ENCODE data around the gene IL22RA1. TPM values are rescaled to one million over a fixed set of nuclear protein-coding genes. Genes with fewer than 3 reads are reported as not detected.

Gene IL22RA1
- total and polyA plus RNA-seq, 8 donors = 0.43 to 4.1 (median 1.8) TPM; not detected in 1

GRCh38 chr1:24147816-24148215, 4.9 kb upstream of the IL22RA1 start:
- intact Hi-C loops (cut with DNase I; ENCODE audit: low total_unique reads) = no loop called here
- peaks cover 15 to 29% (median 24%) of the 10 kb centered on the region in 4 donors for H3K4me1 ChIP-seq
- H3K36me3 ChIP-seq = no peaks in the 10 kb centered on the region
- 65 to 77% (median 73%) methylated on average over 5 to 6 of the region's 6 CpGs for WGBS, 5 donors
- DNase-seq = no peak
- TF ChIP-seq POLR2A (IDR thresholded peaks at IDR 0.05) (no peak), EP300 (IDR thresholded peaks at IDR 0.05) (no peak), CTCF (IDR thresholded peaks at IDR 0.05) (no peak), POLR2AphosphoS5 (IDR thresholded peaks at IDR 0.05) (no peak)
- H3K9me3 ChIP-seq = no peaks in the 10 kb centered on the region
- H3K4me3 ChIP-seq = no peak overlapping the region
- peaks cover 0 to 31% (median 0%) of the 10 kb centered on the region in 3 donors for H3K27me3 ChIP-seq
- H3K27ac ChIP-seq = no peak overlapping the region

- intact Hi-C loops (cut with DNase I; ENCODE audit: low total_unique reads) = no loop called here
These were observed 4.3 kb upstream of the IL22RA1 start for GRCh38 chr1:24147194-24147593.

GRCh38 chr1:24141311-24141997, 1.5 kb downstream of the IL22RA1 start:
- peak in 1 of 2 donors; percentile 68 for DNase-seq
- no peak overlapping the region for H3K4me3 ChIP-seq
- no peaks in the 10 kb centered on the region for H3K9me3 ChIP-seq
- no peaks in the 10 kb centered on the region for H3K36me3 ChIP-seq
- H3K27ac ChIP-seq = no peak overlapping the region
- intact Hi-C loops (cut with DNase I; ENCODE audit: low total_unique reads) = no loop called here
- H3K27me3 ChIP-seq = no peaks in the 10 kb centered on the region
- TF ChIP-seq CTCF (IDR thresholded peaks at IDR 0.05) (no peak), POLR2A (IDR thresholded peaks at IDR 0.05) (no peak), POLR2AphosphoS5 (IDR thresholded peaks at IDR 0.05) (no peak), EP300 (IDR thresholded peaks at IDR 0.05) (no peak)
- 74 to 85% (median 80%) methylated on average over 10 of the region's 10 CpGs for WGBS, 5 donors
- H3K4me1 ChIP-seq = peaks cover 0 to 22% (median 16%) of the 10 kb centered on the region in 4 donors

More at GRCh38 chr1:24147194-24147593, 4.3 kb upstream of the IL22RA1 start:
- Histone ChIP-seq H3K4me1 (peaks cover 15 to 35% (median 28%) of the 10 kb centered on the region in 4 donors), H3K27me3 (peaks cover 0 to 26% (median 0%) of the 10 kb centered on the region in 3 donors), H3K4me3 (no peak overlapping the region), H3K9me3 (no peaks in the 10 kb centered on the region), H3K36me3 (no peaks in the 10 kb centered on the region), H3K27ac (no peak overlapping the region)
- DNase-seq = no peak
- 85 to 92% (median 88%) methylated on average over 9 of the region's 9 CpGs for WGBS, 5 donors
- TF ChIP-seq EP300 (IDR thresholded peaks at IDR 0.05) (no peak), CTCF (IDR thresholded peaks at IDR 0.05) (no peak), POLR2AphosphoS5 (IDR thresholded peaks at IDR 0.05) (no peak), POLR2A (IDR thresholded peaks at IDR 0.05) (no peak)

DNA sequence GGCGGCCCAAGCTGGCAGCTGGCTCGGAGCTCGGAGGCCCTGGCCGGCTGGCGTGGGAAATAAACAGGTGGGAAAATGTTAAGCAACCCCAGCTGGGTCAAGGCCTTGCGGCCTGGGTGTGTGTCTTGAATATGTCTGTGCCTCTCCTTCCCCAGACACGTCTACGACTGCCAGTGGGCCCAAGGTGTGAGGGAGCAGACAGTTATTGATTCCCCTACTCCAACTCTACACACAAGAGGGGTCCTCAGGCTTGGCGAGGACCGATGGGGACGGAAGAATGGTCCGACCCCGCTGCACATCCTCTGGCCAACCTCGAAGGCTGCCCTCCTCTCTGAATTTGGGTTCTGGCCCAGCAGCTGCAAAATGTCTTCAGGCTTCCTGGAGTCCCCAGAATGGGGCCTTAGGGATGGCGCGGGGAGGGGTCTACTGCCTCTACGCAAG, 2.2 kb downstream of the IL22RA1 start:
- H3K4me3 ChIP-seq = no peak overlapping the region
- no peak for TF ChIP-seq POLR2A (IDR thresholded peaks at IDR 0.05)
- no peak for TF ChIP-seq CTCF (IDR thresholded peaks at IDR 0.05)
- no peak for TF ChIP-seq EP300 (IDR thresholded peaks at IDR 0.05)
- no peak for TF ChIP-seq POLR2AphosphoS5 (IDR thresholded peaks at IDR 0.05)
- no peak for DNase-seq
- 82 to 97% (median 90%) methylated on average over 16 to 17 of the region's 17 CpGs for WGBS, 5 donors
- H3K27ac ChIP-seq = no peak overlapping the region
- intact Hi-C loops (cut with DNase I; ENCODE audit: low total_unique reads) = no loop called here
- H3K4me1 ChIP-seq = peaks cover 0 to 22% (median 16%) of the 10 kb centered on the region in 4 donors
- H3K36me3 ChIP-seq = no peaks in the 10 kb centered on the region
- no peaks in the 10 kb centered on the region for H3K9me3 ChIP-seq
- no peaks in the 10 kb centered on the region for H3K27me3 ChIP-seq
